H9 (cell line): Measurements from ENCODE around the gene P3R3URF. TPM values are rescaled to one million over a fixed set of nuclear protein-coding genes. Genes with fewer than 3 reads are reported as not detected.

Experiments used
- DNase-seq: peaks from one replicate; pipeline ENCODE4 v3.0.0-alpha.2; 2017
- H2AFZ ChIP-seq: one replicate; pipeline ENCODE4 v1.6.1; 2013; ENCODE audit warnings: mild to moderate bottlenecking, low read length, control low read depth, moderate library complexity
- H2AK5ac ChIP-seq: 2 replicates; pipeline ENCODE4 v1.6.1; 2013; ENCODE audit warnings: low read length, control low read depth, mixed read lengths; ENCODE audit not compliant: insufficient read length
- H2BK120ac ChIP-seq: one replicate; pipeline ENCODE4 v1.6.1; 2013; ENCODE audit warnings: low read depth, mild to moderate bottlenecking, low read length, control low read depth, inconsistent platforms; ENCODE audit not compliant: poor library complexity, severe bottlenecking
- H2BK12ac ChIP-seq: 2 replicates; pipeline ENCODE4 v1.6.1; 2013; ENCODE audit warnings: low read length, control low read depth, mixed read lengths, low read depth; ENCODE audit not compliant: insufficient read length
- H2BK15ac ChIP-seq: 2 replicates; pipeline ENCODE4 v1.6.1; 2013; ENCODE audit warnings: low read depth, low read length, control low read depth
- H2BK20ac ChIP-seq: one replicate; pipeline ENCODE4 v1.6.1; 2013; ENCODE audit warnings: low read depth, mild to moderate bottlenecking, low read length, control low read depth, inconsistent platforms; ENCODE audit not compliant: poor library complexity, severe bottlenecking
- H2BK5ac ChIP-seq: 2 replicates; pipeline ENCODE4 v1.6.1; 2013; ENCODE audit warnings: low read length, control low read depth, mixed read lengths; ENCODE audit not compliant: insufficient read length
- H3K14ac ChIP-seq: 2 replicates; pipeline ENCODE4 v1.6.1; 2013; ENCODE audit warnings: low read length, control low read depth; ENCODE audit not compliant: insufficient read depth
- H3K18ac ChIP-seq: 2 replicates; pipeline ENCODE4 v1.6.1; 2013; ENCODE audit warnings: low read depth, mild to moderate bottlenecking, mixed read lengths, low read length, control low read depth; ENCODE audit not compliant: insufficient read length
- H3K23ac ChIP-seq: 2 replicates; pipeline ENCODE4 v1.6.1; 2013; ENCODE audit warnings: low read length, control low read depth, mixed read lengths, low read depth; ENCODE audit not compliant: insufficient read length
- H3K23me2 ChIP-seq: 2 replicates; pipeline ENCODE4 v1.6.1; 2013; ENCODE audit warnings: low read depth, mild to moderate bottlenecking, mixed read lengths, low read length, control low read depth; ENCODE audit not compliant: insufficient read length, poor library complexity, severe bottlenecking
- H3K27ac ChIP-seq: 2 replicates; pipeline ENCODE4 v1.5.1; 2013; ENCODE audit warnings: low read length, control low read depth, mixed read lengths, low read depth; ENCODE audit not compliant: insufficient read length
- H3K27me3 ChIP-seq: 2 replicates; pipeline ENCODE4 v1.6.1; 2013; ENCODE audit warnings: low read length, control low read depth, inconsistent platforms; ENCODE audit not compliant: insufficient read depth
- H3K4ac ChIP-seq: 2 replicates; pipeline ENCODE4 v1.6.1; 2013; ENCODE audit warnings: low read depth, mild to moderate bottlenecking, control low read depth, inconsistent platforms, low read length, moderate library complexity
- H3K4me1 ChIP-seq: 2 replicates; pipeline ENCODE4 v1.6.1; 2013; ENCODE audit warnings: low read length, control low read depth, inconsistent platforms; ENCODE audit not compliant: insufficient read depth
- H3K4me2 ChIP-seq: 2 replicates; pipeline ENCODE4 v1.6.1; 2013; ENCODE audit warnings: low read length, control low read depth, mixed read lengths; ENCODE audit not compliant: insufficient read length, insufficient read depth
- H3K56ac ChIP-seq: 2 replicates; pipeline ENCODE4 v1.6.1; 2013; ENCODE audit warnings: low read depth, mild to moderate bottlenecking, mixed read lengths, low read length, control low read depth; ENCODE audit not compliant: insufficient read length
- H3K79me1 ChIP-seq: 2 replicates; pipeline ENCODE4 v1.6.1; 2013; ENCODE audit warnings: low read depth, mild to moderate bottlenecking, moderate library complexity, low read length, control low read depth, inconsistent platforms; ENCODE audit not compliant: insufficient read depth, poor library complexity, severe bottlenecking
- H3K79me2 ChIP-seq: 2 replicates; pipeline ENCODE4 v1.6.1; 2013; ENCODE audit warnings: low read length, control low read depth, inconsistent platforms; ENCODE audit not compliant: insufficient read depth
- H3K9ac ChIP-seq: 2 replicates; pipeline ENCODE4 v1.6.1; 2013; ENCODE audit warnings: low read length, control low read depth, mixed read lengths; ENCODE audit not compliant: insufficient read length; ENCODE audit errors: extremely low read depth
- H3K9me3 ChIP-seq: one replicate; pipeline ENCODE4 v1.6.1; 2013; ENCODE audit warnings: low read depth, low read length, inconsistent platforms; ENCODE audit not compliant: control insufficient read depth
- H3T11ph ChIP-seq: one replicate; pipeline ENCODE4 v1.6.1; 2013; ENCODE audit warnings: mild to moderate bottlenecking, low read length, control low read depth, inconsistent platforms
- H4K20me1 ChIP-seq: one replicate; pipeline ENCODE4 v1.6.1; 2013; ENCODE audit not compliant: control insufficient read depth, insufficient read length, insufficient read depth
- H4K5ac ChIP-seq: 2 replicates; pipeline ENCODE4 v1.6.1; 2013; ENCODE audit warnings: low read depth, mild to moderate bottlenecking, mixed read lengths, low read length, control low read depth; ENCODE audit not compliant: insufficient read length
- H4K8ac ChIP-seq: replicated peaks from 2 replicates; pipeline ENCODE4 v1.6.1; 2013; ENCODE audit warnings: low read length, control low read depth, mixed read lengths, low read depth; ENCODE audit not compliant: insufficient read length
- H4K91ac ChIP-seq: 2 replicates; pipeline ENCODE4 v1.6.1; 2013; ENCODE audit warnings: low read depth, mild to moderate bottlenecking, moderate library complexity, mixed read lengths, low read length, control low read depth; ENCODE audit not compliant: insufficient read length
- H3K27ac Mint-ChIP-seq, 3 experiments: 2 replicates in 2 of 3; 3 replicates in 1 of 3; pipeline ENCODE4 v1.8.0; 2020 to 2021; ENCODE audit warnings: mixed read lengths in 3 of 3, mild to moderate bottlenecking in 1 of 3, moderate library complexity in 1 of 3
- H3K27me3 Mint-ChIP-seq: 2 replicates; pipeline ENCODE4 v1.8.0; 2021; ENCODE audit warnings: low read depth, mild to moderate bottlenecking, moderate library complexity, mixed read lengths
- H3K36me3 Mint-ChIP-seq, 3 experiments: 2 replicates in 2 of 3; 3 replicates in 1 of 3; pipeline ENCODE4 v1.8.0; 2020 to 2021; ENCODE audit warnings: low read depth in 3 of 3, mixed read lengths in 3 of 3; ENCODE audit not compliant: insufficient read depth in 1 of 3
- H3K4me1 Mint-ChIP-seq, 2 experiments: 2 replicates each; pipeline ENCODE4 v1.8.0; 2020; ENCODE audit warnings: mixed read lengths in 2 of 2
- H3K4me3 Mint-ChIP-seq, 2 experiments: 2 replicates in 1 of 2; 3 replicates in 1 of 2; pipeline ENCODE4 v1.8.0; 2020 to 2021; ENCODE audit warnings: mild to moderate bottlenecking in 2 of 2, mixed read lengths in 2 of 2, moderate library complexity in 1 of 2
- H3K9me3 Mint-ChIP-seq, 2 experiments: 2 replicates in 1 of 2; 3 replicates in 1 of 2; pipeline ENCODE4 v1.8.0; 2020; ENCODE audit warnings: mild to moderate bottlenecking in 2 of 2, mixed read lengths in 2 of 2, moderate library complexity in 1 of 2
- CTCF ChIP-seq: fragments of 200-600 bp; sonication (generic); conservative IDR thresholded peaks from 3 replicates; pipeline ENCODE4 v1.8.0; 2021; ENCODE audit warnings: antibody characterized with exemption, mild to moderate bottlenecking
- WGBS: extraction: QIAGEN DNeasy Blood & Tissue Kit; methylation state at CpG from one replicate; pipeline ENCODE4 v1.1.7; 2013; ENCODE audit warnings: missing lambda C conversion rate, low lambda C conversion rate, mixed read lengths; ENCODE audit not compliant: insufficient read length; ENCODE audit errors: extremely low coverage; 5-methylcytosine and 5-hydroxymethylcytosine counted together
- total RNA-seq: library from RNA; stranded (reverse); gene quantifications from 2 replicates; pipeline ENCODE4 v1.2.1, GENCODE V29; 2021

Gene P3R3URF
- total RNA-seq, 1 experiment from 2014 or later, result not detected

DNA sequence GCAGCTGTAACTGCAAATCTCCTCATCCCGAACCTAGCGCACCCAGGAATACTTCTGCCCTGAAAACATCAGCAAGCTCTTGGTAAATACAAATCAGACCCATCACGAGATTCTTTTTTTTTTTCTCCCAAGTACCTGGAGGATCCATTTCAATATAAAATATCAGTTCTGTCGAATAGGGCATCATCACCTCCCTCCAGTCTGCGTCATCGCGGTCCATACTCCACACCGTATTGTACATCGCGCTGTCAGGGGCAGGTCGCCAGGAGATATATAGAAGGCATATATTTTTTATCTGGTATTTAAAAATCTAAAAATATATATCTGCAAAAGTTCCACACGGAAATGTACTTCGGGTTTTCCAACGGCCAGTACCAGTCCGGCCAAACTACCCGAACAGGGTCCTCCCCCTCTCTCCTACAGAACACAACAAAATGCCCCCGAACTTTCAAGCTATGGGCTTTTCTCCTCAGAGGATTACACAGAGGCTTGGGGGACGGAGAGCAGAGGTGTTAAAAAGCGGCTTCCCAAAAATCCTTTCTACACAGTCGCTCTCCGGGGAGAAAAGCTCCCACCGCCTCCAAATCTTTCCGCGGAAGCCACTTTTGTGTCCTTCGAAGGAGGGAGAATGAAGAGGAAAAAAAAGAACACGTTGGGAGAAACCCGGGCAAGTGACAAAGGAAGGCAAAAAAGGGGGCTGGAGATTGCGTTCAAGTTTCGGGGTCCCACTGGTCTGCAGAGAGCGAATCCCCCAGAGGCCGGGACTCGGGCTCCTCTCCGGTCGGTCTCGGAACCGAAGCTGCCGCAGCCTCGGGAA, 44.4 kb downstream of the P3R3URF start:
- Histone ChIP-seq H2BK5ac (no peak overlapping the region), H3K14ac (peak overlapping the region; percentile 31; the same call in 1 of the 2 replicates), H3K79me2 (no peaks in the 10 kb centered on the region; the same call in 1 of the 2 replicates), H2AFZ (no peak overlapping the region), H3K4me2 (peak overlapping the region; percentile 95), H2BK120ac (no peak overlapping the region), H3K9ac (peak overlapping the region; percentile 65), H3K79me1 (no peaks in the 10 kb centered on the region), H3K23ac (no peak overlapping the region), H3K4ac (no peak overlapping the region; the same call in 1 of the 2 replicates), H4K5ac (no peak overlapping the region), H3K27me3 (no peaks in the 10 kb centered on the region; the same call in 1 of the 2 replicates), H3K23me2 (peaks cover 15% of the 10 kb centered on the region), H3K56ac (no peak overlapping the region), H2BK15ac (no peak overlapping the region), H3K18ac (peak overlapping the region; percentile 20), H4K20me1 (no peaks in the 10 kb centered on the region), H3K9me3 (no peaks in the 10 kb centered on the region), H2AK5ac (no peak overlapping the region), H3K4me1 (peaks cover 6% of the 10 kb centered on the region; the same call in 1 of the 2 replicates), H4K91ac (no peak overlapping the region), H4K8ac (no peak overlapping the region), H2BK20ac (no peak overlapping the region), H3K27ac (peak overlapping the region; percentile 92), H3T11ph (no peak overlapping the region), H2BK12ac (no peak overlapping the region)
- H3K27ac Mint-ChIP-seq, result peak overlapping the region; percentile 100
- peaks cover 30 to 34% of the 10 kb centered on the region in 2 experiments for H3K4me1 Mint-ChIP-seq
- TF ChIP-seq CTCF, result no peak
- no CpG with 5 or more reads among the region's 38 CpGs for WGBS
- DNase-seq, result no peak
- peaks cover 0 to 3% of the 10 kb centered on the region in 2 experiments; a peak in 1 of 5 replicates for H3K9me3 Mint-ChIP-seq
- peak overlapping the region; percentile 75 to 90 for H3K4me3 Mint-ChIP-seq
- H3K27me3 Mint-ChIP-seq, result peaks cover 13% of the 10 kb centered on the region
- H3K36me3 Mint-ChIP-seq, result no peaks in the 10 kb centered on the region; a peak in 1 of 7 replicates
